IMR-90 (cell line): ENCODE measurements around the gene NUBP2. TPM values are rescaled to one million over a fixed set of nuclear protein-coding genes. Genes with fewer than 3 reads are reported as not detected.

Source experiments
- ATAC-seq: fragments of 200-7000 bp; cut with Tn5 transposase; 2 replicates; pipeline ENCODE4 v1.9.1; 2020; ENCODE audit warnings: low read depth, mild to moderate bottlenecking, moderate library complexity
- BruUV-seq: library from RNA; stranded (reverse); fragments of 400-500 nt; replicated peaks from 2 replicates; lab custom pipeline; 2021; lab: Mats Ljungman, UMichigan
- CTCF ChIA-PET: fragments of 300-600 bp; formaldehyde crosslinking; extraction: SDS; loops from one replicate; lab custom pipeline; 2021; ENCODE audit warnings: antibody characterized with exemption; lab: Yijun Ruan, JAX
- POLR2A ChIA-PET: fragments of 300-600 bp; sonication (Branson Sonifier 250); formaldehyde crosslinking; loops from one replicate; lab custom pipeline; 2022; ENCODE audit warnings: antibody characterized with exemption; ENCODE audit not compliant: unreplicated experiment; lab: Charles Lee
- DNase-seq: peaks from one replicate; pipeline ENCODE4 v3.0.0; 2013
- H2AFZ ChIP-seq: replicated peaks from 2 replicates; pipeline ENCODE3; 2013; ENCODE audit warnings: low read length, mild to moderate bottlenecking; ENCODE audit not compliant: poor library complexity
- H2AK5ac ChIP-seq: 2 replicates; pipeline ENCODE4 v1.6.1; 2013; ENCODE audit warnings: low read depth, low read length, inconsistent platforms
- H2AK9ac ChIP-seq: replicated peaks from 2 replicates; pipeline ENCODE3; 2013; ENCODE audit warnings: mild to moderate bottlenecking, low read depth, low read length, moderate library complexity; ENCODE audit not compliant: poor library complexity
- H2BK120ac ChIP-seq: 2 replicates; pipeline ENCODE4 v1.6.1; 2013; ENCODE audit warnings: low read depth, low read length, inconsistent platforms
- H2BK15ac ChIP-seq: 3 replicates; pipeline ENCODE4 v1.6.1; 2013; ENCODE audit warnings: low read depth, low read length, inconsistent platforms
- H2BK20ac ChIP-seq: 2 replicates; pipeline ENCODE4 v1.6.1; 2013; ENCODE audit warnings: low read depth, mild to moderate bottlenecking, inconsistent platforms, low read length, moderate library complexity
- H2BK5ac ChIP-seq: 2 replicates; pipeline ENCODE4 v1.6.1; 2013; ENCODE audit warnings: mild to moderate bottlenecking, low read depth, low read length, inconsistent platforms; ENCODE audit not compliant: poor library complexity, severe bottlenecking
- H3K14ac ChIP-seq: replicated peaks from 2 replicates; pipeline ENCODE4 v1.6.1; 2013; ENCODE audit warnings: low read depth, low read length, inconsistent platforms
- H3K18ac ChIP-seq: 2 replicates; pipeline ENCODE4 v1.6.1; 2013; ENCODE audit warnings: low read depth, low read length, control low read depth
- H3K23ac ChIP-seq: 2 replicates; pipeline ENCODE4 v1.6.1; 2013; ENCODE audit warnings: low read depth, low read length, inconsistent platforms
- H3K27ac ChIP-seq: 2 replicates; pipeline ENCODE4 v1.5.1; 2013; ENCODE audit warnings: mild to moderate bottlenecking, control low read depth, low read length; ENCODE audit not compliant: insufficient read depth
- H3K27me3 ChIP-seq: 2 replicates; pipeline ENCODE4 v1.6.1; 2013; ENCODE audit warnings: low read length; ENCODE audit not compliant: control insufficient read depth, insufficient read depth
- H3K36me3 ChIP-seq: 2 replicates; pipeline ENCODE4 v1.6.1; 2013; ENCODE audit warnings: low read length, mixed read lengths; ENCODE audit not compliant: control insufficient read depth, insufficient read depth
- H3K4ac ChIP-seq: 2 replicates; pipeline ENCODE4 v1.6.1; 2013; ENCODE audit warnings: low read depth, low read length, inconsistent platforms
- H3K4me1 ChIP-seq: 2 replicates; pipeline ENCODE4 v1.6.1; 2013; ENCODE audit warnings: low read length, mixed read lengths; ENCODE audit not compliant: control insufficient read depth, insufficient read depth
- H3K4me2 ChIP-seq: 2 replicates; pipeline ENCODE4 v1.6.1; 2013; ENCODE audit warnings: low read depth, mild to moderate bottlenecking, control low read depth, low read length, moderate library complexity
- H3K4me3 ChIP-seq: 2 replicates; pipeline ENCODE4 v1.5.1; 2013; ENCODE audit warnings: low read depth, mild to moderate bottlenecking, control low read depth, low read length, moderate library complexity; ENCODE audit not compliant: insufficient read depth
- H3K56ac ChIP-seq: 2 replicates; pipeline ENCODE4 v1.6.1; 2013; ENCODE audit warnings: low read length, inconsistent platforms; ENCODE audit not compliant: insufficient read depth; ENCODE audit errors: extremely low read depth
- H3K79me1 ChIP-seq, 2 experiments: 2 replicates each; pipeline ENCODE4 v1.6.1; 2013; ENCODE audit warnings: low read length in 2 of 2, inconsistent platforms in 1 of 2, low read depth in 1 of 2
- H3K9ac ChIP-seq: 2 replicates; pipeline ENCODE4 v1.6.1; 2013; ENCODE audit warnings: low read depth, low read length, control low read depth
- H3K9me1 ChIP-seq: 2 replicates; pipeline ENCODE4 v1.6.1; 2013; ENCODE audit warnings: low read length, inconsistent platforms; ENCODE audit not compliant: insufficient read depth
- H3K9me3 ChIP-seq: 2 replicates; pipeline ENCODE4 v1.6.1; 2013; ENCODE audit warnings: low read length; ENCODE audit not compliant: control insufficient read depth, insufficient read depth
- H4K20me1 ChIP-seq: 2 replicates; pipeline ENCODE4 v1.6.1; 2013; ENCODE audit warnings: low read length, inconsistent platforms; ENCODE audit not compliant: insufficient read depth
- H4K5ac ChIP-seq: 2 replicates; pipeline ENCODE4 v1.6.1; 2013; ENCODE audit warnings: mild to moderate bottlenecking, low read depth, low read length, control low read depth
- H4K8ac ChIP-seq, 2 experiments: 2 replicates each; pipeline ENCODE4 v1.6.1; 2013; ENCODE audit warnings: low read depth in 2 of 2, low read length in 2 of 2, control low read depth in 1 of 2, inconsistent platforms in 1 of 2
- H4K91ac ChIP-seq: 2 replicates; pipeline ENCODE4 v1.6.1; 2013; ENCODE audit warnings: low read depth, low read length, inconsistent platforms; ENCODE audit not compliant: insufficient read depth
- BHLHE40 ChIP-seq: fragments of 150-350 bp; IDR thresholded peaks from 2 replicates; pipeline ENCODE4 v1.6.1; 2016; ENCODE audit warnings: mild to moderate bottlenecking, low read depth, low read length
- CEBPB ChIP-seq: IDR thresholded peaks from 2 replicates; pipeline ENCODE4 v1.6.1; 2012; ENCODE audit warnings: low read depth, low read length, improper control_type of control experiment
- FOS ChIP-seq: fragments of 150-350 bp; IDR thresholded peaks from 2 replicates; pipeline ENCODE4 v1.6.1; 2016; ENCODE audit warnings: low read depth, low read length
- MAFK ChIP-seq: IDR thresholded peaks from 2 replicates; pipeline ENCODE4 v1.6.1; 2012; ENCODE audit warnings: low read depth, low read length, improper control_type of control experiment
- MAZ ChIP-seq: IDR thresholded peaks from 2 replicates; pipeline ENCODE4 v1.6.1; 2012; ENCODE audit warnings: low read depth, mild to moderate bottlenecking, low read length, improper control_type of control experiment, moderate library complexity, borderline replicate concordance
- MXI1 ChIP-seq: IDR thresholded peaks from 2 replicates; pipeline ENCODE4 v1.6.1; 2012; ENCODE audit warnings: low read depth, mild to moderate bottlenecking, low read length, moderate library complexity, borderline replicate concordance
- NFE2L2 ChIP-seq: fragments of 150-350 bp; IDR thresholded peaks from 2 replicates; pipeline ENCODE4 v1.6.1; 2016; ENCODE audit warnings: low read depth, mild to moderate bottlenecking, low read length
- POLR2A ChIP-seq: IDR thresholded peaks from 2 replicates; pipeline ENCODE4 v1.6.1; 2012; ENCODE audit warnings: mild to moderate bottlenecking, low read depth, low read length
- RAD21 ChIP-seq: IDR thresholded peaks from 2 replicates; pipeline ENCODE4 v1.6.1; 2012; ENCODE audit warnings: low read length, improper control_type of control experiment
- RFX5 ChIP-seq: IDR thresholded peaks from 2 replicates; pipeline ENCODE4 v1.8.0; 2012; ENCODE audit warnings: low read depth, mild to moderate bottlenecking, low read length, moderate library complexity
- SMC3 ChIP-seq: fragments of 150-350 bp; IDR thresholded peaks from 2 replicates; pipeline ENCODE4 v1.6.1; 2016; ENCODE audit warnings: low read depth, mild to moderate bottlenecking, antibody characterized with exemption, low read length, moderate library complexity
- WGBS, 2 experiments: methylation state at CpG; one replicate each; pipeline versions ENCODE4 v1.1.5 to v1.1.7; 2013; ENCODE audit warnings: missing lambda C conversion rate in 2 of 2; ENCODE audit not compliant: insufficient read length in 1 of 2; ENCODE audit errors: extremely low coverage in 2 of 2; 5-methylcytosine and 5-hydroxymethylcytosine counted together
- dilution Hi-C: fragments of 300-500 bp; cut with HindIII; formaldehyde crosslinking; loops from one replicate; pipeline ENCODE4 v1.14.3; 2018; ENCODE audit warnings: low sequenced_read_pairs; ENCODE audit not compliant: unreplicated experiment
- in situ Hi-C: fragments of 300-500 bp; cut with MboI; formaldehyde crosslinking; loops from 3 replicates; pipeline ENCODE4 v1.14.3; 2019; ENCODE audit warnings: low sequenced_read_pairs, inconsistent platforms, mixed read lengths
- intact Hi-C: fragments of 100-400 bp; cut with micrococcal nuclease; formaldehyde crosslinking; loops from 2 replicates; pipeline ENCODE4 v1.10.0; 2022
- polyA plus RNA-seq, 3 experiments: library from polyadenylated mRNA; depleted of rRNA; stranded (reverse); fragments of >200 nt; gene quantifications; 2 replicates each; pipeline ENCODE4 v1.2.3, GENCODE V29; 2012; ENCODE audit warnings: low replicate concordance in 1 of 3
- total RNA-seq: library from RNA; depleted of rRNA; stranded (reverse); fragments of >200 nt; gene quantifications from 2 replicates; pipeline ENCODE4 v1.2.3, GENCODE V29; 2012
- TF ChIP-seq, protein P1 (sequence below): conservative IDR thresholded peaks from 2 replicates; pipeline ENCODE4 v1.5.1; 2012; ENCODE audit warnings: mild to moderate bottlenecking, low read depth, low read length, improper control_type of control experiment
- TF ChIP-seq, protein P2 (sequence below): fragments of 150-350 bp; IDR thresholded peaks from 2 replicates; pipeline ENCODE4 v1.6.1; 2016; ENCODE audit warnings: low read depth, mild to moderate bottlenecking, low read length, moderate library complexity, borderline replicate concordance
- TF ChIP-seq, protein P3 (sequence below): fragments of 150-350 bp; IDR thresholded peaks from 2 replicates; pipeline ENCODE4 v1.6.1; 2017; ENCODE audit warnings: mild to moderate bottlenecking, antibody characterized with exemption, low read length, low read depth

The NUBP2 gene
- total and polyA plus RNA-seq, 2 of the 4 experiments (the other 2 are of a cell fraction): 62.6 to 131 TPM

DNA sequence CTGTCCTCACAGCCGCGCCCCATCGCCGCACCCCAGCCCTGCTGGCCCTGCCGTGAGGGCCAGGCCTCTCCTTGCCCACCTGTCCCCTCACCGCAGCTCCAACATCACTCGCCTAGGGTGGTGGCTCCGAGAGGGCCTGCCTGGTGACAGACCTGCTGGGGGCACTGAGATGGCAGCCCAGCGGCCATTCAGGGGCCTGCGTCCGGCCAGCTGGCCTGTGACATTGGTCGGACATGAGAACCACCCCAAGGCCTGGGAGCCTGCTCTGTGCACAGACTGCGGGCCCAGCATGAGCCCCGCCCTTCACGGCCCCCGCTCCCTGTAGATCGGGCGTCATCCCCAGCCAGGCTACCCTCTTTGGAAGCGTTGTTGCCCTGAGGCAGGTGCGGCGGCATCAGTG lies 23.2 kb upstream of the NUBP2 start:
- Histone ChIP-seq H2AK9ac (no peak overlapping the region), H2BK20ac (no peak overlapping the region), H4K8ac (no peak overlapping the region), H3K14ac (no peak overlapping the region), H2BK120ac (no peak overlapping the region), H4K20me1 (no peaks in the 10 kb centered on the region), H2BK5ac (no peak overlapping the region), H3K4me1 (no peaks in the 10 kb centered on the region), H4K91ac (no peak overlapping the region), H3K18ac (no peak overlapping the region), H3K27ac (no peak overlapping the region), H3K27me3 (no peaks in the 10 kb centered on the region), H3K4ac (no peak overlapping the region), H3K9ac (no peak overlapping the region), H2AFZ (no peak overlapping the region), H3K9me3 (no peaks in the 10 kb centered on the region), H3K56ac (no peak overlapping the region), H3K79me1 (0 out of 4 replicates have a peak, but pooled peaks cover 0 to 4% of the 10 kb centered on the region in 2 experiments), H3K4me2 (no peak overlapping the region), H2BK15ac (no peak overlapping the region), H3K9me1 (no peaks in the 10 kb centered on the region), H4K5ac (no peak overlapping the region), H3K36me3 (peaks cover 64% of the 10 kb centered on the region), H2AK5ac (no peak overlapping the region), H3K4me3 (no peak overlapping the region), H3K23ac (no peak overlapping the region)
- ATAC-seq: no peak
- no peak for DNase-seq
- WGBS, 2 experiments: 97% methylated on average over 10 of the region's 21 CpGs; no CpG with 5 or more reads in 1 of the 2 experiments
- intact Hi-C loops (no loop called here), dilution Hi-C loops (no loop called here), in situ Hi-C loops (no loop called here)
- TF ChIP-seq CEBPB (no peak), RAD21 (no peak), POLR2A (no peak), NFE2L2 (no peak), FOS (no peak), MAFK (no peak), SMC3 (no peak), RFX5 (no peak), BHLHE40 (no peak), MXI1 (no peak), MAZ (no peak)
- TF ChIP-seq, protein P1, sequence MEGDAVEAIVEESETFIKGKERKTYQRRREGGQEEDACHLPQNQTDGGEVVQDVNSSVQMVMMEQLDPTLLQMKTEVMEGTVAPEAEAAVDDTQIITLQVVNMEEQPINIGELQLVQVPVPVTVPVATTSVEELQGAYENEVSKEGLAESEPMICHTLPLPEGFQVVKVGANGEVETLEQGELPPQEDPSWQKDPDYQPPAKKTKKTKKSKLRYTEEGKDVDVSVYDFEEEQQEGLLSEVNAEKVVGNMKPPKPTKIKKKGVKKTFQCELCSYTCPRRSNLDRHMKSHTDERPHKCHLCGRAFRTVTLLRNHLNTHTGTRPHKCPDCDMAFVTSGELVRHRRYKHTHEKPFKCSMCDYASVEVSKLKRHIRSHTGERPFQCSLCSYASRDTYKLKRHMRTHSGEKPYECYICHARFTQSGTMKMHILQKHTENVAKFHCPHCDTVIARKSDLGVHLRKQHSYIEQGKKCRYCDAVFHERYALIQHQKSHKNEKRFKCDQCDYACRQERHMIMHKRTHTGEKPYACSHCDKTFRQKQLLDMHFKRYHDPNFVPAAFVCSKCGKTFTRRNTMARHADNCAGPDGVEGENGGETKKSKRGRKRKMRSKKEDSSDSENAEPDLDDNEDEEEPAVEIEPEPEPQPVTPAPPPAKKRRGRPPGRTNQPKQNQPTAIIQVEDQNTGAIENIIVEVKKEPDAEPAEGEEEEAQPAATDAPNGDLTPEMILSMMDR: no peak
- TF ChIP-seq, protein P2, sequence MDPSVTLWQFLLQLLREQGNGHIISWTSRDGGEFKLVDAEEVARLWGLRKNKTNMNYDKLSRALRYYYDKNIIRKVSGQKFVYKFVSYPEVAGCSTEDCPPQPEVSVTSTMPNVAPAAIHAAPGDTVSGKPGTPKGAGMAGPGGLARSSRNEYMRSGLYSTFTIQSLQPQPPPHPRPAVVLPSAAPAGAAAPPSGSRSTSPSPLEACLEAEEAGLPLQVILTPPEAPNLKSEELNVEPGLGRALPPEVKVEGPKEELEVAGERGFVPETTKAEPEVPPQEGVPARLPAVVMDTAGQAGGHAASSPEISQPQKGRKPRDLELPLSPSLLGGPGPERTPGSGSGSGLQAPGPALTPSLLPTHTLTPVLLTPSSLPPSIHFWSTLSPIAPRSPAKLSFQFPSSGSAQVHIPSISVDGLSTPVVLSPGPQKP: no peak
- TF ChIP-seq, protein P3, sequence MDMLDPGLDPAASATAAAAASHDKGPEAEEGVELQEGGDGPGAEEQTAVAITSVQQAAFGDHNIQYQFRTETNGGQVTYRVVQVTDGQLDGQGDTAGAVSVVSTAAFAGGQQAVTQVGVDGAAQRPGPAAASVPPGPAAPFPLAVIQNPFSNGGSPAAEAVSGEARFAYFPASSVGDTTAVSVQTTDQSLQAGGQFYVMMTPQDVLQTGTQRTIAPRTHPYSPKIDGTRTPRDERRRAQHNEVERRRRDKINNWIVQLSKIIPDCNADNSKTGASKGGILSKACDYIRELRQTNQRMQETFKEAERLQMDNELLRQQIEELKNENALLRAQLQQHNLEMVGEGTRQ: no peak
- no TSS peak for BruUV-seq
- ChIA-PET CTCF (no interaction called here), POLR2A (no interaction called here)
